ENCODE measurements around the gene LSM10.

DNA sequence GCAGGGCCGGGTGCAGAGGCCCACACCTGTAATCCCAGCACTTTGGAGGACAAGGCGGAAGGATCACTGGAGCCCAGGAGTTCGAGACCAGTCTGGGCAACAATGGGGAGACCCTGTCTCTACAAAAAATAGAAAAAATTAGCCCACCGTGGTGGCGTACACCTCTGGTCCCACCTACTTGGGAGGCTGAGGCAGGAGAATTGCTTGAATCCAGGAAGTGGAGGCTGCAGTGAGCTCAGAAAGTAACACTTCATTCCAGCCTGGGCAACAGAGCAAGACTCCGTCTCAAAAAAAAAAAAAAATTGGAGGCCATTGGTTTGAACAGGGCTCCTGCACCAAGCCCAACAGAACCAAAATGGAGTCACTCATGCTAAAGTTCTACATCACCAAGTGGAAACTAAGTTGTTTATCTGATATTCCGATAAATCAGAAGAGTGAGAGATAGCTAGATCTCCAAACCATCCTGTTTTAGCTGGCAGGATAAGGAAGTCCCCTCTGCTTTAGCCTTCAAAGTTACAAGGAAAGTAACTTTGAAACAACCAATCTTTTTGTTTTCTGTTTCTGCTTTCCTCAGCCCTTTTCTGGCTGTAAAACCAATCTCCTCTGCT is 766 bp upstream of the LSM10 start:
- TF ChIP-seq, protein P1, sequence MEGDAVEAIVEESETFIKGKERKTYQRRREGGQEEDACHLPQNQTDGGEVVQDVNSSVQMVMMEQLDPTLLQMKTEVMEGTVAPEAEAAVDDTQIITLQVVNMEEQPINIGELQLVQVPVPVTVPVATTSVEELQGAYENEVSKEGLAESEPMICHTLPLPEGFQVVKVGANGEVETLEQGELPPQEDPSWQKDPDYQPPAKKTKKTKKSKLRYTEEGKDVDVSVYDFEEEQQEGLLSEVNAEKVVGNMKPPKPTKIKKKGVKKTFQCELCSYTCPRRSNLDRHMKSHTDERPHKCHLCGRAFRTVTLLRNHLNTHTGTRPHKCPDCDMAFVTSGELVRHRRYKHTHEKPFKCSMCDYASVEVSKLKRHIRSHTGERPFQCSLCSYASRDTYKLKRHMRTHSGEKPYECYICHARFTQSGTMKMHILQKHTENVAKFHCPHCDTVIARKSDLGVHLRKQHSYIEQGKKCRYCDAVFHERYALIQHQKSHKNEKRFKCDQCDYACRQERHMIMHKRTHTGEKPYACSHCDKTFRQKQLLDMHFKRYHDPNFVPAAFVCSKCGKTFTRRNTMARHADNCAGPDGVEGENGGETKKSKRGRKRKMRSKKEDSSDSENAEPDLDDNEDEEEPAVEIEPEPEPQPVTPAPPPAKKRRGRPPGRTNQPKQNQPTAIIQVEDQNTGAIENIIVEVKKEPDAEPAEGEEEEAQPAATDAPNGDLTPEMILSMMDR (IDR thresholded peaks at IDR 0.05; ENCODE audit: insufficient read depth, low read length, poor library complexity, severe bottlenecking): no peak
- TF ChIP-seq EZH2phosphoT487 (conservative IDR thresholded peaks at IDR 0.05; ENCODE audit: low read length): no peak

Data from SU-DHL-6 (cell line).